GM23338 (cell line): Measurements from ENCODE around the gene NOX4. TPM values are rescaled to one million over a fixed set of nuclear protein-coding genes. Genes with fewer than 3 reads are reported as not detected.

Source experiments
- ATAC-seq: fragments of 200-7000 bp; cut with Tn5 transposase; 3 replicates; pipeline ENCODE4 v1.9.1; 2020
- DNase-seq: peaks from one replicate; pipeline ENCODE4 v3.0.0-alpha.2; 2015; ENCODE audit warnings: low spot score
- H2AFZ ChIP-seq: fragments of 200-600 bp; sonication (generic); 2 replicates; pipeline ENCODE4 v1.8.0; 2016; ENCODE audit warnings: antibody characterized with exemption, mild to moderate bottlenecking, moderate library complexity
- H3F3A ChIP-seq: fragments of 200-600 bp; sonication (generic); replicated peaks from 2 replicates; pipeline ENCODE4 v1.8.0; 2017; ENCODE audit warnings: antibody characterized with exemption, mixed run types, low read depth
- H3K27ac ChIP-seq: fragments of 200-600 bp; sonication (generic); 2 replicates; pipeline ENCODE4 v1.6.1; 2016; ENCODE audit warnings: low read depth
- H3K27me3 ChIP-seq: fragments of 200-600 bp; sonication (generic); 2 replicates; pipeline ENCODE4 v1.8.0; 2016; ENCODE audit warnings: mild to moderate bottlenecking, mixed run types, moderate library complexity; ENCODE audit not compliant: insufficient read depth
- H3K36me3 ChIP-seq: fragments of 200-600 bp; sonication (generic); 2 replicates; pipeline ENCODE4 v1.8.0; 2016; ENCODE audit warnings: mild to moderate bottlenecking; ENCODE audit not compliant: insufficient read depth
- H3K4me1 ChIP-seq: fragments of 200-600 bp; sonication (generic); 2 replicates; pipeline ENCODE4 v1.8.0; 2016; ENCODE audit warnings: mild to moderate bottlenecking, moderate library complexity; ENCODE audit not compliant: insufficient read depth
- H3K4me2 ChIP-seq: fragments of 200-600 bp; sonication (generic); 2 replicates; pipeline ENCODE4 v1.7.1; 2017; ENCODE audit warnings: mixed run types
- H3K4me3 ChIP-seq: fragments of 200-600 bp; sonication (generic); 2 replicates; pipeline ENCODE4 v1.6.1; 2016; ENCODE audit warnings: mixed run types
- H3K79me2 ChIP-seq: fragments of 200-600 bp; sonication (generic); replicated peaks from 2 replicates; pipeline ENCODE4 v1.8.0; 2017; ENCODE audit warnings: mild to moderate bottlenecking; ENCODE audit not compliant: insufficient read depth
- H3K9me2 ChIP-seq: fragments of 200-600 bp; sonication (generic); 2 replicates; pipeline ENCODE4 v1.8.0; 2017; ENCODE audit not compliant: insufficient read depth
- H4K20me1 ChIP-seq: fragments of 200-600 bp; sonication (generic); replicated peaks from 2 replicates; pipeline ENCODE4 v1.8.0; 2017; ENCODE audit warnings: mild to moderate bottlenecking; ENCODE audit not compliant: insufficient read depth
- H3K27ac Mint-ChIP-seq: 2 replicates; pipeline ENCODE4 v1.8.0; 2020; ENCODE audit warnings: inconsistent platforms, mild to moderate bottlenecking, moderate library complexity, mixed read lengths
- H3K27me3 Mint-ChIP-seq: 3 replicates; pipeline ENCODE4 v1.8.0; 2022; ENCODE audit warnings: low read depth, mild to moderate bottlenecking, moderate library complexity, mixed read lengths, inconsistent platforms; ENCODE audit not compliant: insufficient read depth, poor library complexity
- H3K36me3 Mint-ChIP-seq: 3 replicates; pipeline ENCODE4 v1.8.0; 2021; ENCODE audit warnings: low read depth, mild to moderate bottlenecking, inconsistent platforms, moderate library complexity, mixed read lengths
- H3K4me1 Mint-ChIP-seq: 3 replicates; pipeline ENCODE4 v1.8.0; 2020; ENCODE audit warnings: mild to moderate bottlenecking, inconsistent platforms, mixed read lengths
- H3K4me3 Mint-ChIP-seq: 3 replicates; pipeline ENCODE4 v1.8.0; 2021; ENCODE audit warnings: moderate library complexity, mild to moderate bottlenecking, inconsistent platforms, mixed read lengths
- H3K9me3 Mint-ChIP-seq: 3 replicates; pipeline ENCODE4 v1.8.0; 2020; ENCODE audit warnings: moderate library complexity, mild to moderate bottlenecking, inconsistent platforms, mixed read lengths
- CTCF ChIP-seq, 2 experiments: fragments of 200-600 bp in 1 of 2; sonication (generic) in 1 of 2; conservative IDR thresholded peaks; 2 replicates each; pipeline versions ENCODE4 v1.5.1 to v1.6.1; 2016 to 2017; ENCODE audit warnings: antibody characterized with exemption in 2 of 2, low read depth in 2 of 2, mild to moderate bottlenecking in 2 of 2, moderate library complexity in 1 of 2
- JUNB ChIP-seq: IDR thresholded peaks from one replicate; pipeline ENCODE4 v1.6.1; 2016; ENCODE audit warnings: antibody characterized with exemption; ENCODE audit not compliant: unreplicated experiment
- ZNF331 ChIP-seq: fragments of 250-450 bp; sonication (Bioruptor Pico); IDR thresholded peaks from 2 replicates; pipeline ENCODE4 v1.5.0; 2020; ENCODE audit warnings: low read depth, mild to moderate bottlenecking, moderate library complexity
- polyA plus RNA-seq: library from polyadenylated mRNA; unstranded; fragments of >200 nt; fragmentation: Nextera tagmentation; extraction: Ambion mirVana; gene quantifications from 2 replicates; pipeline ENCODE4 v1.2.1, GENCODE V29; 2016
- total RNA-seq: library from RNA; depleted of rRNA; stranded (reverse); fragments of >200 nt; shearing (Covaris generic); gene quantifications from 2 replicates; pipeline ENCODE4 v1.2.3, GENCODE V29; 2014
- TF ChIP-seq, protein P1 (sequence below): fragments of 250-450 bp; sonication (Bioruptor Pico); IDR thresholded peaks from 2 replicates; pipeline ENCODE4 v1.5.0; 2020; ENCODE audit warnings: mild to moderate bottlenecking, moderate library complexity

NOX4 gene
- total and polyA plus RNA-seq, 2 experiments from 2014 or later: 1.9 to 2.6 TPM

DNA sequence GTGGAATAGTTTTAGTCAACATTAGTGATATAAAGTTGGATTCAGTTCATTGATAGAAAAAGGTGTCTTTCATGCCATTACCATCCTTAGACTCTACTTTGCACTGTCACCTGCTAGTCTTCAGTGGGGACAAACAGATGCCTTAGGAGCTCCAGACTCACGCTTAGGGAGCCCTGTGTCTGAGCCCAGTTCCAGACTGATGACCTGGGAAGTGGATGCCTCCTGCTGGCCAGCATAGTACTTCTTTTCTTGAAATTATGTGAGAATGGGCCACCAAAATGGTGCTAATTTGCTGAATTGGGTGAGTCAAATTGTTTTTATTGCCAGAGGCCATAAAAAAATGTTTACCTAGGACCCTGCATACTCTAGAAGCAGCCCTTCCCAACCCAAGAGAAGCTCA is 53.9 kb downstream of the NOX4 start:
- peak; percentile 35; the same call in 2 of the 3 replicates for ATAC-seq
- no peaks in the 10 kb centered on the region for H3K27me3 ChIP-seq
- DNase-seq: peak; percentile 34
- H3F3A ChIP-seq: no peaks in the 10 kb centered on the region
- no peak overlapping the region for H3K27ac ChIP-seq
- no peaks in the 10 kb centered on the region for H3K79me2 ChIP-seq
- H4K20me1 ChIP-seq: no peaks in the 10 kb centered on the region
- no peak overlapping the region for H3K27ac Mint-ChIP-seq
- no peaks in the 10 kb centered on the region for H3K4me1 ChIP-seq
- H3K9me2 ChIP-seq: no peaks in the 10 kb centered on the region
- TF ChIP-seq CTCF (conservative IDR thresholded peaks at IDR 0.05; ENCODE audit: low read depth in 2 of 2): peak; percentile 40 to 62
- TF ChIP-seq, protein P1, sequence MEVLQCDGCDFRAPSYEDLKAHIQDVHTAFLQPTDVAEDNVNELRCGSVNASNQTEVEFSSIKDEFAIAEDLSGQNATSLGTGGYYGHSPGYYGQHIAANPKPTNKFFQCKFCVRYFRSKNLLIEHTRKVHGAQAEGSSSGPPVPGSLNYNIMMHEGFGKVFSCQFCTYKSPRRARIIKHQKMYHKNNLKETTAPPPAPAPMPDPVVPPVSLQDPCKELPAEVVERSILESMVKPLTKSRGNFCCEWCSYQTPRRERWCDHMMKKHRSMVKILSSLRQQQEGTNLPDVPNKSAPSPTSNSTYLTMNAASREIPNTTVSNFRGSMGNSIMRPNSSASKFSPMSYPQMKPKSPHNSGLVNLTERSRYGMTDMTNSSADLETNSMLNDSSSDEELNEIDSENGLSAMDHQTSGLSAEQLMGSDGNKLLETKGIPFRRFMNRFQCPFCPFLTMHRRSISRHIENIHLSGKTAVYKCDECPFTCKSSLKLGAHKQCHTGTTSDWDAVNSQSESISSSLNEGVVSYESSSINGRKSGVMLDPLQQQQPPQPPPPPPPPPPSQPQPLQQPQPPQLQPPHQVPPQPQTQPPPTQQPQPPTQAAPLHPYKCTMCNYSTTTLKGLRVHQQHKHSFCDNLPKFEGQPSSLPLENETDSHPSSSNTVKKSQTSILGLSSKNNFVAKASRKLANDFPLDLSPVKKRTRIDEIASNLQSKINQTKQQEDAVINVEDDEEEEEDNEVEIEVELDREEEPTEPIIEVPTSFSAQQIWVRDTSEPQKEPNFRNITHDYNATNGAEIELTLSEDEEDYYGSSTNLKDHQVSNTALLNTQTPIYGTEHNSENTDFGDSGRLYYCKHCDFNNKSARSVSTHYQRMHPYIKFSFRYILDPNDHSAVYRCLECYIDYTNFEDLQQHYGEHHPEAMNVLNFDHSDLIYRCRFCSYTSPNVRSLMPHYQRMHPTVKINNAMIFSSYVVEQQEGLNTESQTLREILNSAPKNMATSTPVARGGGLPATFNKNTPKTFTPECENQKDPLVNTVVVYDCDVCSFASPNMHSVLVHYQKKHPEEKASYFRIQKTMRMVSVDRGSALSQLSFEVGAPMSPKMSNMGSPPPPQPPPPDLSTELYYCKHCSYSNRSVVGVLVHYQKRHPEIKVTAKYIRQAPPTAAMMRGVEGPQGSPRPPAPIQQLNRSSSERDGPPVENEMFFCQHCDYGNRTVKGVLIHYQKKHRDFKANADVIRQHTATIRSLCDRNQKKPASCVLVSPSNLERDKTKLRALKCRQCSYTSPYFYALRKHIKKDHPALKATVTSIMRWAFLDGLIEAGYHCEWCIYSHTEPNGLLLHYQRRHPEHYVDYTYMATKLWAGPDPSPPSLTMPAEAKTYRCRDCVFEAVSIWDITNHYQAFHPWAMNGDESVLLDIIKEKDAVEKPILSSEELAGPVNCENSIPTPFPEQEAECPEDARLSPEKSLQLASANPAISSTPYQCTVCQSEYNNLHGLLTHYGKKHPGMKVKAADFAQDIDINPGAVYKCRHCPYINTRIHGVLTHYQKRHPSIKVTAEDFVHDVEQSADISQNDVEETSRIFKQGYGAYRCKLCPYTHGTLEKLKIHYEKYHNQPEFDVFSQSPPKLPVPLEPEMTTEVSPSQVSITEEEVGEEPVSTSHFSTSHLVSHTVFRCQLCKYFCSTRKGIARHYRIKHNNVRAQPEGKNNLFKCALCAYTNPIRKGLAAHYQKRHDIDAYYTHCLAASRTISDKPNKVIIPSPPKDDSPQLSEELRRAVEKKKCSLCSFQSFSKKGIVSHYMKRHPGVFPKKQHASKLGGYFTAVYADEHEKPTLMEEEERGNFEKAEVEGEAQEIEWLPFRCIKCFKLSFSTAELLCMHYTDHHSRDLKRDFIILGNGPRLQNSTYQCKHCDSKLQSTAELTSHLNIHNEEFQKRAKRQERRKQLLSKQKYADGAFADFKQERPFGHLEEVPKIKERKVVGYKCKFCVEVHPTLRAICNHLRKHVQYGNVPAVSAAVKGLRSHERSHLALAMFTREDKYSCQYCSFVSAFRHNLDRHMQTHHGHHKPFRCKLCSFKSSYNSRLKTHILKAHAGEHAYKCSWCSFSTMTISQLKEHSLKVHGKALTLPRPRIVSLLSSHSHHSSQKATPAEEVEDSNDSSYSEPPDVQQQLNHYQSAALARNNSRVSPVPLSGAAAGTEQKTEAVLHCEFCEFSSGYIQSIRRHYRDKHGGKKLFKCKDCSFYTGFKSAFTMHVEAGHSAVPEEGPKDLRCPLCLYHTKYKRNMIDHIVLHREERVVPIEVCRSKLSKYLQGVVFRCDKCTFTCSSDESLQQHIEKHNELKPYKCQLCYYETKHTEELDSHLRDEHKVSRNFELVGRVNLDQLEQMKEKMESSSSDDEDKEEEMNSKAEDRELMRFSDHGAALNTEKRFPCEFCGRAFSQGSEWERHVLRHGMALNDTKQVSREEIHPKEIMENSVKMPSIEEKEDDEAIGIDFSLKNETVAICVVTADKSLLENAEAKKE (CRISPR knock-in tag): no peak
- H3K4me2 ChIP-seq: no peak overlapping the region
- H3K4me3 ChIP-seq: no peak overlapping the region
- no peaks in the 10 kb centered on the region for H3K27me3 Mint-ChIP-seq
- no peak overlapping the region for H2AFZ ChIP-seq
- no peaks in the 10 kb centered on the region for H3K4me1 Mint-ChIP-seq
- no peaks in the 10 kb centered on the region for H3K9me3 Mint-ChIP-seq
- no peaks in the 10 kb centered on the region for H3K36me3 Mint-ChIP-seq
- no peak overlapping the region for H3K4me3 Mint-ChIP-seq
- H3K36me3 ChIP-seq: no peaks in the 10 kb centered on the region

- Histone ChIP-seq H3K4me1 (no peaks in the 10 kb centered on the region), H3K27me3 (no peaks in the 10 kb centered on the region), H3K4me3 (no peak overlapping the region), H4K20me1 (no peaks in the 10 kb centered on the region), H3K27ac (no peak overlapping the region), H2AFZ (no peak overlapping the region), H3K36me3 (no peaks in the 10 kb centered on the region), H3F3A (no peaks in the 10 kb centered on the region), H3K9me2 (no peaks in the 10 kb centered on the region), H3K4me2 (no peak overlapping the region), H3K79me2 (no peaks in the 10 kb centered on the region)
- Mint-ChIP-seq H3K4me3 (no peak overlapping the region), H3K27ac (no peak overlapping the region), H3K36me3 (no peaks in the 10 kb centered on the region), H3K27me3 (no peaks in the 10 kb centered on the region), H3K4me1 (no peaks in the 10 kb centered on the region), H3K9me3 (no peaks in the 10 kb centered on the region)
- no peak for DNase-seq
- ATAC-seq: no peak
- no peak for TF ChIP-seq ZNF331 (CRISPR knock-in tag)
- no peak for TF ChIP-seq JUNB
- TF ChIP-seq, protein P1 (CRISPR knock-in tag): no peak
These were observed 55.1 kb downstream of the NOX4 start for GRCh38 chr11:89436071-89436470.
